Loucy (cell line): ENCODE measurements around the gene ZNF316.

Experiments
- EZH2phosphoT487 ChIP-seq: fragments of 200-600 bp; IDR thresholded peaks from 2 replicates; pipeline ENCODE4 v1.6.1; 2018; ENCODE audit warnings: antibody characterized with exemption, mild to moderate bottlenecking, moderate library complexity, borderline replicate concordance
- TF ChIP-seq, protein P1 (sequence below): fragments of 200-600 bp; sonication (generic); conservative IDR thresholded peaks from 2 replicates; pipeline ENCODE4 v1.5.1; 2014; ENCODE audit warnings: mild to moderate bottlenecking, antibody characterized with exemption, low read length

DNA sequence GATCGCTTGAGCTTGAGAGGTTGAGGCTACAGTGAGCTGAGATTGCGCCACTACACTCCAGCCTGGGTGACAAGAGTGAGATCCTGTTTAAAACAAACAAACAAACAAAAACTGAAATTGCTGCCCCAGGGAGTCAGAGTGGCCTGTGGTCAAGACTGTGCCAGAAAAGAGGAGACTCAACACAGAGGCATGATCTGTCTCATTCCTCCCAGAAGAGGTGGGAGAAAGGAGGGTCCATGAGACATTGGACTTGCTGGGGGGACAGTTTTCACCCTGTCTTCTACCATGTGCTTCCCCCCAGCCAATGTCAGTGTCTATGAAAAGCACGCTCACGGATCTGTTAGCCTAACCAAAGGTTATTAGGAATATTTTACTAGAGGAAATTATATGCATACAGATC lies 18.5 kb upstream of the ZNF316 start:
- TF ChIP-seq, protein P1, sequence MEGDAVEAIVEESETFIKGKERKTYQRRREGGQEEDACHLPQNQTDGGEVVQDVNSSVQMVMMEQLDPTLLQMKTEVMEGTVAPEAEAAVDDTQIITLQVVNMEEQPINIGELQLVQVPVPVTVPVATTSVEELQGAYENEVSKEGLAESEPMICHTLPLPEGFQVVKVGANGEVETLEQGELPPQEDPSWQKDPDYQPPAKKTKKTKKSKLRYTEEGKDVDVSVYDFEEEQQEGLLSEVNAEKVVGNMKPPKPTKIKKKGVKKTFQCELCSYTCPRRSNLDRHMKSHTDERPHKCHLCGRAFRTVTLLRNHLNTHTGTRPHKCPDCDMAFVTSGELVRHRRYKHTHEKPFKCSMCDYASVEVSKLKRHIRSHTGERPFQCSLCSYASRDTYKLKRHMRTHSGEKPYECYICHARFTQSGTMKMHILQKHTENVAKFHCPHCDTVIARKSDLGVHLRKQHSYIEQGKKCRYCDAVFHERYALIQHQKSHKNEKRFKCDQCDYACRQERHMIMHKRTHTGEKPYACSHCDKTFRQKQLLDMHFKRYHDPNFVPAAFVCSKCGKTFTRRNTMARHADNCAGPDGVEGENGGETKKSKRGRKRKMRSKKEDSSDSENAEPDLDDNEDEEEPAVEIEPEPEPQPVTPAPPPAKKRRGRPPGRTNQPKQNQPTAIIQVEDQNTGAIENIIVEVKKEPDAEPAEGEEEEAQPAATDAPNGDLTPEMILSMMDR = no peak
- TF ChIP-seq EZH2phosphoT487 = no peak
